ENCODE results near the gene TUBA1A.

Gene TUBA1A

DNA sequence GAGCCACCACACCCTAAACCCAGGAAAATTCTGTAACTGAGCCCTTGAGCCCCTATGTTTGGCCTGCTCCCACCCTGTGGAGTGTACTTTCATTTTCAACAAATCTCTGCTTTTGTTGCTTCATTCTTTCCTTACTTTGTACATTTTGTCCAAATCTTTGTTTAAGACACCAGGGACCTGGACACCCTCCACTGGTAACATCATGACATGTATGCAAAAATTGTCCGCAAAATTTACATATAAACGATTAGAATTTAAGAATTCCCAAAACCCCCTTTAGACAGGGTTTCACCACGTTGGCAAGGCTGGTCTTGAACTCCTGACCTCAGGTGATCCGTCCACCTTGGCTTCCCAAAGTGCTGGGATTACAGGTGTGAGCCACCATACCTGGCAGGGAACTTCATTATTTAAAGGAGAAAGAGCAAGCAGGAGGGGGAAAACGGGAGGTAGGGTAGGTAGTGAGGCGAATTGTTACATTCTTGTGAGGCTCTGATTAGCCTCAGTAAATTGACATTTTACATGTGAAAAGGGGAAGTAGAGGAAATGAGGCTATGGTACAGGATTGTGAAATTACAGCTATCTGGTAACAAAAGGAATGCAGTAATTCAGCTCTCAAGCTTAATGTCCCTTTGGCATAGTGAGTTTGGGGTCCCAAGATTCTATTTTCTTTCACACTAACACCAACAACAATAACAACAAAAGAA, 27.6 kb downstream of the TUBA1A start:
- no peaks in the 10 kb centered on the region for H3K36me3 ChIP-seq (ENCODE audit: control insufficient read depth in 2 of 2, insufficient read depth in 1 of 2, low read length in 2 of 2)
- TF ChIP-seq WT1 (tag by site-specific recombination; IDR thresholded peaks at IDR 0.05): no peak
- TF ChIP-seq, protein P1, sequence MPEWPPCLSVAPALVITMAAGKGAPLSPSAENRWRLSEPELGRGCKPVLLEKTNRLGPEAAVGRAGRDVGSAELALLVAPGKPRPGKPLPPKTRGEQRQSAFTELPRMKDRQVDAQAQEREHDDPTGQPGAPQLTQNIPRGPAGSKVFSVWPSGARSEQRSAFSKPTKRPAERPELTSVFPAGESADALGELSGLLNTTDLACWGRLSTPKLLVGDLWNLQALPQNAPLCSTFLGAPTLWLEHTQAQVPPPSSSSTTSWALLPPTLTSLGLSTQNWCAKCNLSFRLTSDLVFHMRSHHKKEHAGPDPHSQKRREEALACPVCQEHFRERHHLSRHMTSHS (tag by site-specific recombination; IDR thresholded peaks at IDR 0.05): no peak
- TF ChIP-seq ZNF510 (tag by site-specific recombination; IDR thresholded peaks at IDR 0.05; ENCODE audit: insufficient replicate concordance): no peak
- TF ChIP-seq OSR2 (tag by site-specific recombination; IDR thresholded peaks at IDR 0.05): no peak
- TF ChIP-seq ZNF777 (tag by site-specific recombination; IDR thresholded peaks at IDR 0.05; ENCODE audit: borderline replicate concordance): no peak
- TF ChIP-seq ZNF324 (tag by site-specific recombination; IDR thresholded peaks at IDR 0.05): no peak
- TF ChIP-seq, protein P2, sequence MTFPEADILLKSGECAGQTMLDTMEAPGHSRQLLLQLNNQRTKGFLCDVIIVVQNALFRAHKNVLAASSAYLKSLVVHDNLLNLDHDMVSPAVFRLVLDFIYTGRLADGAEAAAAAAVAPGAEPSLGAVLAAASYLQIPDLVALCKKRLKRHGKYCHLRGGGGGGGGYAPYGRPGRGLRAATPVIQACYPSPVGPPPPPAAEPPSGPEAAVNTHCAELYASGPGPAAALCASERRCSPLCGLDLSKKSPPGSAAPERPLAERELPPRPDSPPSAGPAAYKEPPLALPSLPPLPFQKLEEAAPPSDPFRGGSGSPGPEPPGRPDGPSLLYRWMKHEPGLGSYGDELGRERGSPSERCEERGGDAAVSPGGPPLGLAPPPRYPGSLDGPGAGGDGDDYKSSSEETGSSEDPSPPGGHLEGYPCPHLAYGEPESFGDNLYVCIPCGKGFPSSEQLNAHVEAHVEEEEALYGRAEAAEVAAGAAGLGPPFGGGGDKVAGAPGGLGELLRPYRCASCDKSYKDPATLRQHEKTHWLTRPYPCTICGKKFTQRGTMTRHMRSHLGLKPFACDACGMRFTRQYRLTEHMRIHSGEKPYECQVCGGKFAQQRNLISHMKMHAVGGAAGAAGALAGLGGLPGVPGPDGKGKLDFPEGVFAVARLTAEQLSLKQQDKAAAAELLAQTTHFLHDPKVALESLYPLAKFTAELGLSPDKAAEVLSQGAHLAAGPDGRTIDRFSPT (tag by site-specific recombination; IDR thresholded peaks at IDR 0.05): no peak
- TF ChIP-seq SP2 (tag by site-specific recombination; IDR thresholded peaks at IDR 0.05): no peak
- TF ChIP-seq KLF9 (tag by site-specific recombination; IDR thresholded peaks at IDR 0.05; ENCODE audit: low read depth): no peak
- TF ChIP-seq, protein P3, sequence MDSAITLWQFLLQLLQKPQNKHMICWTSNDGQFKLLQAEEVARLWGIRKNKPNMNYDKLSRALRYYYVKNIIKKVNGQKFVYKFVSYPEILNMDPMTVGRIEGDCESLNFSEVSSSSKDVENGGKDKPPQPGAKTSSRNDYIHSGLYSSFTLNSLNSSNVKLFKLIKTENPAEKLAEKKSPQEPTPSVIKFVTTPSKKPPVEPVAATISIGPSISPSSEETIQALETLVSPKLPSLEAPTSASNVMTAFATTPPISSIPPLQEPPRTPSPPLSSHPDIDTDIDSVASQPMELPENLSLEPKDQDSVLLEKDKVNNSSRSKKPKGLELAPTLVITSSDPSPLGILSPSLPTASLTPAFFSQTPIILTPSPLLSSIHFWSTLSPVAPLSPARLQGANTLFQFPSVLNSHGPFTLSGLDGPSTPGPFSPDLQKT (IDR thresholded peaks at IDR 0.05; ENCODE audit: borderline replicate concordance, low read depth, low read length): no peak
- ChIA-PET CTCF (no interaction called here), POLR2A (interaction anchor here (1.1 kb wide), 1 partner anchor 31 kb away, joined by 3 read pairs; the partner anchor contains the start of gene TUBA1B)
- no peak overlapping the region for H3K4me3 ChIP-seq (ENCODE audit: low read depth, low read length)
- H3K9me3 ChIP-seq (ENCODE audit: control insufficient read depth, insufficient read depth, low read depth, low read length): no peaks in the 10 kb centered on the region
- H3K4me1 ChIP-seq (ENCODE audit: control insufficient read depth, insufficient read depth, low read length): no peaks in the 10 kb centered on the region; the same call in 1 of the 2 replicates
- no peak overlapping the region for H3K27ac ChIP-seq (ENCODE audit: extremely low read depth, low read depth, low read length)

DNA sequence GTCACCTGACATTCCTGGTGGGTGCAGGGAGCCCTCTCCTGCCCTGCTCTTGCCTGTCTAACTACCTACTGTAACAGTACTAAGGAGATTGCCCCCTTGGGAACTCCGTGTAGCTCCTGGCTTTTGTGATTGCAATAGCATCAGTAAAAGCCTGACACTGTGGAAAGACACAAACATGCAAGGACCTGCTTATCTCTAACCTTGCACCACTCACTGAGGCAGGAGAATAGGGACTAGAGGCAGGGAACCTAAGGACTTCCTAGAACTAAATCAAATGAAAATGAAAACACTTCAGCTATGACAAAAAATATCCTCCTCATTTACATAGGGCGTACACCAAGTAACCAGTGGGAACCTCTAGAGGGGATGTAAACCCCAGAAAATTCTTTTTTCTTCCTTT, 28.5 kb downstream of the TUBA1A start:
- ChIA-PET CTCF (no interaction called here), POLR2A (interaction anchor here (0.8 to 1.7 kb wide), 2 partner anchors 29 to 163 kb away, joined by 3 to 4 read pairs; partner anchors contain the start of genes TROAP and TUBA1B)
- TF ChIP-seq OSR2 (tag by site-specific recombination; IDR thresholded peaks at IDR 0.05): peak; percentile 78
- no peak for TF ChIP-seq KLF9 (tag by site-specific recombination; IDR thresholded peaks at IDR 0.05; ENCODE audit: low read depth)
- TF ChIP-seq ZNF10 (tag by site-specific recombination; IDR thresholded peaks at IDR 0.05): no peak
- TF ChIP-seq, protein P4, sequence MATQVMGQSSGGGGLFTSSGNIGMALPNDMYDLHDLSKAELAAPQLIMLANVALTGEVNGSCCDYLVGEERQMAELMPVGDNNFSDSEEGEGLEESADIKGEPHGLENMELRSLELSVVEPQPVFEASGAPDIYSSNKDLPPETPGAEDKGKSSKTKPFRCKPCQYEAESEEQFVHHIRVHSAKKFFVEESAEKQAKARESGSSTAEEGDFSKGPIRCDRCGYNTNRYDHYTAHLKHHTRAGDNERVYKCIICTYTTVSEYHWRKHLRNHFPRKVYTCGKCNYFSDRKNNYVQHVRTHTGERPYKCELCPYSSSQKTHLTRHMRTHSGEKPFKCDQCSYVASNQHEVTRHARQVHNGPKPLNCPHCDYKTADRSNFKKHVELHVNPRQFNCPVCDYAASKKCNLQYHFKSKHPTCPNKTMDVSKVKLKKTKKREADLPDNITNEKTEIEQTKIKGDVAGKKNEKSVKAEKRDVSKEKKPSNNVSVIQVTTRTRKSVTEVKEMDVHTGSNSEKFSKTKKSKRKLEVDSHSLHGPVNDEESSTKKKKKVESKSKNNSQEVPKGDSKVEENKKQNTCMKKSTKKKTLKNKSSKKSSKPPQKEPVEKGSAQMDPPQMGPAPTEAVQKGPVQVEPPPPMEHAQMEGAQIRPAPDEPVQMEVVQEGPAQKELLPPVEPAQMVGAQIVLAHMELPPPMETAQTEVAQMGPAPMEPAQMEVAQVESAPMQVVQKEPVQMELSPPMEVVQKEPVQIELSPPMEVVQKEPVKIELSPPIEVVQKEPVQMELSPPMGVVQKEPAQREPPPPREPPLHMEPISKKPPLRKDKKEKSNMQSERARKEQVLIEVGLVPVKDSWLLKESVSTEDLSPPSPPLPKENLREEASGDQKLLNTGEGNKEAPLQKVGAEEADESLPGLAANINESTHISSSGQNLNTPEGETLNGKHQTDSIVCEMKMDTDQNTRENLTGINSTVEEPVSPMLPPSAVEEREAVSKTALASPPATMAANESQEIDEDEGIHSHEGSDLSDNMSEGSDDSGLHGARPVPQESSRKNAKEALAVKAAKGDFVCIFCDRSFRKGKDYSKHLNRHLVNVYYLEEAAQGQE (tag by site-specific recombination; IDR thresholded peaks at IDR 0.05): no peak
- TF ChIP-seq, protein P5, sequence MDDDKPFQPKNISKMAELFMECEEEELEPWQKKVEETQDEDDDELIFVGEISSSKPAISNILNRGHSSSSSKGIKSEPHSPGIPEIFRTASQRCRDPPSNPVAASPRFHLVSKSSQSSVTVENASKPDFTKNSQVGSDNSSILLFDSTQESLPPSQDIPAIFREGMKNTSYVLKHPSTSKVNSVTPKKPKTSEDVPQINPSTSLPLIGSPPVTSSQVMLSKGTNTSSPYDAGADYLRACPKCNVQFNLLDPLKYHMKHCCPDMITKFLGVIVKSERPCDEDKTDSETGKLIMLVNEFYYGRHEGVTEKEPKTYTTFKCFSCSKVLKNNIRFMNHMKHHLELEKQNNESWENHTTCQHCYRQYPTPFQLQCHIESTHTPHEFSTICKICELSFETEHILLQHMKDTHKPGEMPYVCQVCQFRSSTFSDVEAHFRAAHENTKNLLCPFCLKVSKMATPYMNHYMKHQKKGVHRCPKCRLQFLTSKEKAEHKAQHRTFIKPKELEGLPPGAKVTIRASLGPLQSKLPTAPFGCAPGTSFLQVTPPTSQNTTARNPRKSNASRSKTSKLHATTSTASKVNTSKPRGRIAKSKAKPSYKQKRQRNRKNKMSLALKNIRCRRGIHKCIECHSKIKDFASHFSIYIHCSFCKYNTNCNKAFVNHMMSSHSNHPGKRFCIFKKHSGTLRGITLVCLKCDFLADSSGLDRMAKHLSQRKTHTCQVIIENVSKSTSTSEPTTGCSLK (tag by site-specific recombination; IDR thresholded peaks at IDR 0.05): no peak
- Histone ChIP-seq H3K4me1 (ENCODE audit: control insufficient read depth, insufficient read depth, low read length) (no peaks in the 10 kb centered on the region; the same call in 1 of the 2 replicates), H3K27ac (ENCODE audit: extremely low read depth, low read depth, low read length) (no peak overlapping the region), H3K36me3 (ENCODE audit: control insufficient read depth in 2 of 2, insufficient read depth in 1 of 2, low read length in 2 of 2) (no peaks in the 10 kb centered on the region), H3K9me3 (ENCODE audit: control insufficient read depth, insufficient read depth, low read depth, low read length) (no peaks in the 10 kb centered on the region), H3K4me3 (ENCODE audit: low read depth, low read length) (no peak overlapping the region)
